Neural cell (in vitro differentiated cells): Measurements from ENCODE around the gene OR13G1. TPM values are rescaled to one million over a fixed set of nuclear protein-coding genes. Genes with fewer than 3 reads are reported as not detected.

ENCODE experiments used
- H2AFZ ChIP-seq: fragments of 200-600, 300-800 bp; sonication (generic), shearing (Covaris generic); 2 replicates; pipeline ENCODE4 v1.6.0; 2014; ENCODE audit warnings: low read depth, mild to moderate bottlenecking, antibody characterized with exemption, low read length, moderate library complexity
- H3F3A ChIP-seq: fragments of 200-600 bp; shearing (Covaris generic); 2 replicates; pipeline ENCODE4 v1.6.1; 2016; ENCODE audit warnings: mild to moderate bottlenecking, moderate library complexity, mixed read lengths, antibody characterized with exemption, low read length; ENCODE audit not compliant: insufficient read depth, poor library complexity, severe bottlenecking
- H3K27ac ChIP-seq: fragments of 200-600, 300-800 bp; sonication (generic), shearing (Covaris generic); 2 replicates; pipeline ENCODE4 v1.5.1; 2014; ENCODE audit warnings: mild to moderate bottlenecking, low read length, moderate library complexity
- H3K27me3 ChIP-seq: fragments of 300-800, 200-600 bp; sonication (generic), shearing (Covaris generic); 2 replicates; pipeline ENCODE4 v1.6.0; 2014; ENCODE audit warnings: mild to moderate bottlenecking, low read depth, low read length, moderate library complexity; ENCODE audit not compliant: insufficient read depth
- H3K36me3 ChIP-seq: fragments of 300-800, 200-600 bp; sonication (generic), shearing (Covaris generic); 2 replicates; pipeline ENCODE4 v1.5.1; 2014; ENCODE audit warnings: mild to moderate bottlenecking, antibody characterized with exemption, low read length, moderate library complexity; ENCODE audit not compliant: insufficient read depth
- H3K4me2 ChIP-seq: fragments of 300-800, 200-600 bp; sonication (generic), shearing (Covaris generic); 2 replicates; pipeline ENCODE4 v1.6.0; 2014; ENCODE audit warnings: mild to moderate bottlenecking, low read length
- H3K4me3 ChIP-seq: fragments of 300-800, 200-600 bp; sonication (generic), shearing (Covaris generic); 2 replicates; pipeline ENCODE4 v1.5.1; 2014; ENCODE audit warnings: mild to moderate bottlenecking, low read length, moderate library complexity
- H3K79me2 ChIP-seq: fragments of 200-600 bp; shearing (Covaris generic); replicated peaks from 2 replicates; pipeline ENCODE4 v1.6.0; 2014; ENCODE audit warnings: mild to moderate bottlenecking, low read length, moderate library complexity; ENCODE audit not compliant: insufficient read depth
- H3K9ac ChIP-seq: fragments of 300-800, 200-600 bp; sonication (generic), shearing (Covaris generic); 2 replicates; pipeline ENCODE4 v1.6.1; 2016; ENCODE audit warnings: mild to moderate bottlenecking, low read length, mixed read lengths
- H3K9me2 ChIP-seq: fragments of 200-600 bp; shearing (Covaris generic); 2 replicates; pipeline ENCODE4 v1.6.1; 2016; ENCODE audit warnings: mild to moderate bottlenecking, low read length, mixed read lengths; ENCODE audit not compliant: insufficient read depth
- H3K9me3 ChIP-seq: fragments of 200-600, 300-800 bp; sonication (generic), shearing (Covaris generic); 2 replicates; pipeline ENCODE4 v1.6.1; 2016; ENCODE audit warnings: mild to moderate bottlenecking, mixed run types, low read length, moderate library complexity, mixed read lengths
- H4K20me1 ChIP-seq: fragments of 200-600 bp; shearing (Covaris generic); 2 replicates; pipeline ENCODE4 v1.6.1; 2016; ENCODE audit warnings: mild to moderate bottlenecking, mixed run types; ENCODE audit not compliant: insufficient read depth
- EP300 ChIP-seq: fragments of 450-650 bp; conservative IDR thresholded peaks from 2 replicates; pipeline ENCODE4 v1.6.1; 2014; ENCODE audit warnings: antibody characterized with exemption, mild to moderate bottlenecking, moderate library complexity; ENCODE audit not compliant: poor library complexity, severe bottlenecking
- EZH2 ChIP-seq: fragments of 200-600, 300-800 bp; shearing (Covaris generic), sonication (generic); IDR thresholded peaks from 2 replicates; pipeline ENCODE4 v1.6.1; 2014; ENCODE audit warnings: antibody characterized with exemption, low read length, borderline replicate concordance, mild to moderate bottlenecking; ENCODE audit not compliant: insufficient read depth, poor library complexity, severe bottlenecking
- MXI1 ChIP-seq: fragments of 450-650 bp; conservative IDR thresholded peaks from 2 replicates; pipeline ENCODE4 v1.6.1; 2014; ENCODE audit warnings: antibody characterized with exemption, mild to moderate bottlenecking; ENCODE audit not compliant: poor library complexity, severe bottlenecking
- POLR2AphosphoS5 ChIP-seq: IDR thresholded peaks from 2 replicates; pipeline ENCODE4 v1.6.1; 2012
- RAD21 ChIP-seq: fragments of 450-650 bp; conservative IDR thresholded peaks from 2 replicates; pipeline ENCODE4 v1.6.1; 2014; ENCODE audit warnings: antibody characterized with exemption, mild to moderate bottlenecking, moderate library complexity
- SMC3 ChIP-seq: fragments of 450-650 bp; conservative IDR thresholded peaks from 2 replicates; pipeline ENCODE4 v1.6.1; 2014; ENCODE audit warnings: antibody characterized with exemption, mild to moderate bottlenecking, moderate library complexity; ENCODE audit not compliant: poor library complexity
- TAF1 ChIP-seq: IDR thresholded peaks from 2 replicates; pipeline ENCODE4 v1.6.1; 2012; ENCODE audit warnings: low read depth
- polyA plus RNA-seq: library from polyadenylated mRNA; depleted of rRNA; stranded (reverse); fragments of >200 nt; gene quantifications from 2 replicates; pipeline ENCODE4 v1.2.3, GENCODE V29; 2014
- TF ChIP-seq, protein P1 (sequence below): IDR thresholded peaks from 2 replicates; pipeline ENCODE4 v1.6.1; 2012; ENCODE audit warnings: borderline replicate concordance
- TF ChIP-seq, protein P2 (sequence below): fragments of 450-650 bp; IDR thresholded peaks from 2 replicates; pipeline ENCODE4 v1.5.1; 2014; ENCODE audit warnings: antibody characterized with exemption, mild to moderate bottlenecking, moderate library complexity; ENCODE audit not compliant: poor library complexity, severe bottlenecking

The OR13G1 gene
- polyA plus RNA-seq, 1 donor from 2014 or later = not detected

DNA sequence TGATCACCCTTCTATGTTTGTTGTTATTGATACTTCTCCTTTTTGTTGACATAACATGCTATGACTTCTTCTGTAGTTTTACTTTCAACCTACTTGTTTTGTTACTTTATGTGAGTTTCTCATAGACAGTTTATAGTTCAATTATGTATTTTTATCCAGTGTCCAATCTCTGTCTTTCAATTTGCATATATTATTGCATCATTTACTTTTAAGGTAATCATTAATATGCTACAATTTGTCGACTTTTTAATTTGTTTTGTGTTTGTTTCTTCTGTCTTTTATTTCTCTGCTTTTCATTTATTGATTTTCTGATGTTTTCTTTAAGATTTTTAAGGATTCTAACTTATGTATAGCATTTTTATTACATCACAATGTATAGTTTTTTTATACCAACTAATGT, 10.3 kb downstream of the OR13G1 start:
- TF ChIP-seq EZH2 (no peak), TAF1 (no peak), MXI1 (no peak), EP300 (no peak), RAD21 (no peak), SMC3 (no peak), POLR2AphosphoS5 (no peak)
- TF ChIP-seq, protein P1, sequence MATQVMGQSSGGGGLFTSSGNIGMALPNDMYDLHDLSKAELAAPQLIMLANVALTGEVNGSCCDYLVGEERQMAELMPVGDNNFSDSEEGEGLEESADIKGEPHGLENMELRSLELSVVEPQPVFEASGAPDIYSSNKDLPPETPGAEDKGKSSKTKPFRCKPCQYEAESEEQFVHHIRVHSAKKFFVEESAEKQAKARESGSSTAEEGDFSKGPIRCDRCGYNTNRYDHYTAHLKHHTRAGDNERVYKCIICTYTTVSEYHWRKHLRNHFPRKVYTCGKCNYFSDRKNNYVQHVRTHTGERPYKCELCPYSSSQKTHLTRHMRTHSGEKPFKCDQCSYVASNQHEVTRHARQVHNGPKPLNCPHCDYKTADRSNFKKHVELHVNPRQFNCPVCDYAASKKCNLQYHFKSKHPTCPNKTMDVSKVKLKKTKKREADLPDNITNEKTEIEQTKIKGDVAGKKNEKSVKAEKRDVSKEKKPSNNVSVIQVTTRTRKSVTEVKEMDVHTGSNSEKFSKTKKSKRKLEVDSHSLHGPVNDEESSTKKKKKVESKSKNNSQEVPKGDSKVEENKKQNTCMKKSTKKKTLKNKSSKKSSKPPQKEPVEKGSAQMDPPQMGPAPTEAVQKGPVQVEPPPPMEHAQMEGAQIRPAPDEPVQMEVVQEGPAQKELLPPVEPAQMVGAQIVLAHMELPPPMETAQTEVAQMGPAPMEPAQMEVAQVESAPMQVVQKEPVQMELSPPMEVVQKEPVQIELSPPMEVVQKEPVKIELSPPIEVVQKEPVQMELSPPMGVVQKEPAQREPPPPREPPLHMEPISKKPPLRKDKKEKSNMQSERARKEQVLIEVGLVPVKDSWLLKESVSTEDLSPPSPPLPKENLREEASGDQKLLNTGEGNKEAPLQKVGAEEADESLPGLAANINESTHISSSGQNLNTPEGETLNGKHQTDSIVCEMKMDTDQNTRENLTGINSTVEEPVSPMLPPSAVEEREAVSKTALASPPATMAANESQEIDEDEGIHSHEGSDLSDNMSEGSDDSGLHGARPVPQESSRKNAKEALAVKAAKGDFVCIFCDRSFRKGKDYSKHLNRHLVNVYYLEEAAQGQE = no peak
- TF ChIP-seq, protein P2, sequence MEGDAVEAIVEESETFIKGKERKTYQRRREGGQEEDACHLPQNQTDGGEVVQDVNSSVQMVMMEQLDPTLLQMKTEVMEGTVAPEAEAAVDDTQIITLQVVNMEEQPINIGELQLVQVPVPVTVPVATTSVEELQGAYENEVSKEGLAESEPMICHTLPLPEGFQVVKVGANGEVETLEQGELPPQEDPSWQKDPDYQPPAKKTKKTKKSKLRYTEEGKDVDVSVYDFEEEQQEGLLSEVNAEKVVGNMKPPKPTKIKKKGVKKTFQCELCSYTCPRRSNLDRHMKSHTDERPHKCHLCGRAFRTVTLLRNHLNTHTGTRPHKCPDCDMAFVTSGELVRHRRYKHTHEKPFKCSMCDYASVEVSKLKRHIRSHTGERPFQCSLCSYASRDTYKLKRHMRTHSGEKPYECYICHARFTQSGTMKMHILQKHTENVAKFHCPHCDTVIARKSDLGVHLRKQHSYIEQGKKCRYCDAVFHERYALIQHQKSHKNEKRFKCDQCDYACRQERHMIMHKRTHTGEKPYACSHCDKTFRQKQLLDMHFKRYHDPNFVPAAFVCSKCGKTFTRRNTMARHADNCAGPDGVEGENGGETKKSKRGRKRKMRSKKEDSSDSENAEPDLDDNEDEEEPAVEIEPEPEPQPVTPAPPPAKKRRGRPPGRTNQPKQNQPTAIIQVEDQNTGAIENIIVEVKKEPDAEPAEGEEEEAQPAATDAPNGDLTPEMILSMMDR = no peak
- Histone ChIP-seq H3K36me3 (no peaks in the 10 kb centered on the region), H3K9ac (no peak overlapping the region), H3K4me2 (no peak overlapping the region), H3F3A (no peaks in the 10 kb centered on the region), H4K20me1 (no peaks in the 10 kb centered on the region), H3K27me3 (no peaks in the 10 kb centered on the region), H3K4me3 (no peak overlapping the region), H3K9me3 (no peaks in the 10 kb centered on the region), H3K79me2 (no peaks in the 10 kb centered on the region), H3K27ac (no peak overlapping the region), H3K9me2 (no peaks in the 10 kb centered on the region), H2AFZ (no peak overlapping the region)

DNA sequence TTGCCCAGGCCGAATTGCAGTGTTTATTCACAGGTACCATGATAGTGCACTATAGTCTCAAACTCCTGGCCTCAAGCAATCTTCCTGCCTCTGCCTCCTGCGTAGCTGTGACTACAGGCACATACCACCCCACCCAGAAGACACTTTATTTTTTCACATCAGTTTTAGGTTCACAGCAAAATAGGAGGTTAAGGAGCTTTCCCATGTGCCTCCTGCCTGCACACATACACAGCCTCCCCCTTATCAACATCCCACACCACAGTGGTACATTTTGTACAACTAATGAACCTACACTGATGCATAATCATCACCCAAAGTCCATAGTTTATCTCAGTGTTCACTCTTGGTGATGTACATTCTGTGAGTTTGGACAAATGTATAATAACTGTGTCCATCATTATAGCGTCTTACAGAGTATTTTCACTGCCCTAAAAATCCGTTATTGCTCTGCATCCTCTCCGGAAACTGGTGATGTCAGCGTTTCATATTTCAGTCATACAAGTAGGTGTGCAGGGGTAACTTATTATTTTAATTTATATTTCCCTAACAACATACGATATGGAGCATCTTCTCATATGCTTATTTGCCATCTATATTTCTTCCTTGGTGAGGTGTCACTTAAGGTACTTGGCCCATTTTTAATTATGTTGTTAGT, 23.2 kb downstream of the OR13G1 start:
- Histone ChIP-seq H3K36me3 (no peaks in the 10 kb centered on the region), H3K27ac (no peak overlapping the region), H4K20me1 (no peaks in the 10 kb centered on the region), H3K4me3 (no peak overlapping the region), H3K27me3 (no peaks in the 10 kb centered on the region), H3F3A (no peaks in the 10 kb centered on the region), H3K9ac (no peak overlapping the region), H3K79me2 (no peaks in the 10 kb centered on the region), H3K4me2 (no peak overlapping the region), H3K9me3 (no peaks in the 10 kb centered on the region), H2AFZ (no peak overlapping the region), H3K9me2 (no peaks in the 10 kb centered on the region)
- TF ChIP-seq SMC3 (no peak), MXI1 (no peak), POLR2AphosphoS5 (no peak), EP300 (no peak), EZH2 (no peak), RAD21 (no peak), TAF1 (no peak)
- TF ChIP-seq, protein P1 = no peak
- TF ChIP-seq, protein P2 = no peak
